Measurements from ENCODE around the gene CLSTN2.

DNA sequence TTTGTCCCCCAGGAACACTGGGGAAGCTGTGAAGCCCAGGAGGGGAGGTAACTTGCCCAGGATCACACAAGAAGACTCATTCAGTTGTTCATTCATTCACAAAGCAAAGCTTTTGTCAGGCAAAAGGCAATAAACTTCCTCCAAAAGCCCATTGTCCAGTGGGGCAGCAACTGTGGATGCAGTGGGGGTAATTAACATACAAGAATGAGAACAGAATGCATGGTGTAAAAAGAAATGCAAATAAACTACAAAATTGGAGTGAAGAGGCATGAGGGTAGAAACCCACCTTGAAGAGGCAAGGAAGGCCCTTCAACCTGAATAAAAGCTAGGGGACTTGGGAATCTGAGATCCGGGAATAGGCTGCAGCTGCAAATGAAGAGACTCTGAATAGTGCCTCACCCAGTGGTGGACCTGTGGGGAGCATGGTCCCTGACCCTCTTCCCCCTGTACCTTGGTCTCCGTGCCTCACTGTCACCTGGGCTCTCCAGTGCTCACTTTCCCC lies 363.6 kb downstream of the CLSTN2 start:
- TF ChIP-seq POLR2AphosphoS5 (IDR thresholded peaks at IDR 0.05; ENCODE audit: low read depth, low read length) (no peak), TAF1 (IDR thresholded peaks at IDR 0.05; ENCODE audit: borderline replicate concordance, insufficient read depth, low read length) (no peak), SIN3A (IDR thresholded peaks at IDR 0.05; ENCODE audit: borderline replicate concordance, insufficient read depth, low read length) (no peak), FOXP2 (optimal IDR thresholded peaks at IDR 0.05; ENCODE audit: borderline replicate concordance, extremely low read depth, extremely low read length, insufficient read depth) (no peak)
- TF ChIP-seq, protein P1, sequence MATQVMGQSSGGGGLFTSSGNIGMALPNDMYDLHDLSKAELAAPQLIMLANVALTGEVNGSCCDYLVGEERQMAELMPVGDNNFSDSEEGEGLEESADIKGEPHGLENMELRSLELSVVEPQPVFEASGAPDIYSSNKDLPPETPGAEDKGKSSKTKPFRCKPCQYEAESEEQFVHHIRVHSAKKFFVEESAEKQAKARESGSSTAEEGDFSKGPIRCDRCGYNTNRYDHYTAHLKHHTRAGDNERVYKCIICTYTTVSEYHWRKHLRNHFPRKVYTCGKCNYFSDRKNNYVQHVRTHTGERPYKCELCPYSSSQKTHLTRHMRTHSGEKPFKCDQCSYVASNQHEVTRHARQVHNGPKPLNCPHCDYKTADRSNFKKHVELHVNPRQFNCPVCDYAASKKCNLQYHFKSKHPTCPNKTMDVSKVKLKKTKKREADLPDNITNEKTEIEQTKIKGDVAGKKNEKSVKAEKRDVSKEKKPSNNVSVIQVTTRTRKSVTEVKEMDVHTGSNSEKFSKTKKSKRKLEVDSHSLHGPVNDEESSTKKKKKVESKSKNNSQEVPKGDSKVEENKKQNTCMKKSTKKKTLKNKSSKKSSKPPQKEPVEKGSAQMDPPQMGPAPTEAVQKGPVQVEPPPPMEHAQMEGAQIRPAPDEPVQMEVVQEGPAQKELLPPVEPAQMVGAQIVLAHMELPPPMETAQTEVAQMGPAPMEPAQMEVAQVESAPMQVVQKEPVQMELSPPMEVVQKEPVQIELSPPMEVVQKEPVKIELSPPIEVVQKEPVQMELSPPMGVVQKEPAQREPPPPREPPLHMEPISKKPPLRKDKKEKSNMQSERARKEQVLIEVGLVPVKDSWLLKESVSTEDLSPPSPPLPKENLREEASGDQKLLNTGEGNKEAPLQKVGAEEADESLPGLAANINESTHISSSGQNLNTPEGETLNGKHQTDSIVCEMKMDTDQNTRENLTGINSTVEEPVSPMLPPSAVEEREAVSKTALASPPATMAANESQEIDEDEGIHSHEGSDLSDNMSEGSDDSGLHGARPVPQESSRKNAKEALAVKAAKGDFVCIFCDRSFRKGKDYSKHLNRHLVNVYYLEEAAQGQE (IDR thresholded peaks at IDR 0.05; ENCODE audit: insufficient read depth in 1 of 2, low read depth in 2 of 2, low read length in 2 of 2) = no peak
